Liver (tissue), 3 donors: ENCODE data around the gene GABARAPL2.

Experiments used
- FOXA1 ChIP-seq: IDR thresholded peaks from 2 replicates; pipeline ENCODE4 v1.6.1; 2016; ENCODE audit warnings: antibody characterized with exemption
- TAF1 ChIP-seq: conservative IDR thresholded peaks from 2 replicates; pipeline ENCODE4 v1.6.1; 2016; ENCODE audit warnings: antibody characterized with exemption, mild to moderate bottlenecking
- TF ChIP-seq, protein P1 (sequence below): fragments of 150-350 bp; IDR thresholded peaks from 2 replicates; pipeline ENCODE4 v1.5.1; 2017; ENCODE audit warnings: improper control_type of control experiment, low read depth, low read length; ENCODE audit not compliant: missing input control
- TF ChIP-seq, protein P2 (sequence below): IDR thresholded peaks from 2 replicates; pipeline ENCODE4 v1.6.1; 2016; ENCODE audit warnings: antibody characterized with exemption
- TF ChIP-seq, protein P3 (sequence below): IDR thresholded peaks from 2 replicates; pipeline ENCODE4 v1.6.1; 2016; ENCODE audit warnings: antibody characterized with exemption
- donor health status: healthy.
- donor health status: healthy.

DNA sequence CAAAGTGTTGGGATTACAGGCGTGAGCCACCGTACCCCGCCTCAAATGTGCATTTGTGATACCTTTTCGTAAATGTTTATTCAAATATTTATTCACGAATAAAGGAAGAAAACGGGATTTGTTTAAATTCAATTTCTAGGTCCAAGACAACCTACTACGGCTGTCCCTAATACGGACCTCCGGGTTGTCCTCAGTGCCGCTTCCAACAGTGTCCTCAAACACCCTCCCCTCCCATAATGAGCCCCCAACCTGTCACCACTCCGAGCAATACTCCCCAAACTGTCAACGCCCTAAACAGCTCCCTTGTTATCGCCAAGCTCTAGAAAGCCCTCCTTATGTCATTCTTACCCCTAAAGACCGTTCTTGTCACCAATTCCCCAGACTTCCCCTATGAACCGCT lies 539 bp upstream of the GABARAPL2 start:
- TF ChIP-seq, protein P1, sequence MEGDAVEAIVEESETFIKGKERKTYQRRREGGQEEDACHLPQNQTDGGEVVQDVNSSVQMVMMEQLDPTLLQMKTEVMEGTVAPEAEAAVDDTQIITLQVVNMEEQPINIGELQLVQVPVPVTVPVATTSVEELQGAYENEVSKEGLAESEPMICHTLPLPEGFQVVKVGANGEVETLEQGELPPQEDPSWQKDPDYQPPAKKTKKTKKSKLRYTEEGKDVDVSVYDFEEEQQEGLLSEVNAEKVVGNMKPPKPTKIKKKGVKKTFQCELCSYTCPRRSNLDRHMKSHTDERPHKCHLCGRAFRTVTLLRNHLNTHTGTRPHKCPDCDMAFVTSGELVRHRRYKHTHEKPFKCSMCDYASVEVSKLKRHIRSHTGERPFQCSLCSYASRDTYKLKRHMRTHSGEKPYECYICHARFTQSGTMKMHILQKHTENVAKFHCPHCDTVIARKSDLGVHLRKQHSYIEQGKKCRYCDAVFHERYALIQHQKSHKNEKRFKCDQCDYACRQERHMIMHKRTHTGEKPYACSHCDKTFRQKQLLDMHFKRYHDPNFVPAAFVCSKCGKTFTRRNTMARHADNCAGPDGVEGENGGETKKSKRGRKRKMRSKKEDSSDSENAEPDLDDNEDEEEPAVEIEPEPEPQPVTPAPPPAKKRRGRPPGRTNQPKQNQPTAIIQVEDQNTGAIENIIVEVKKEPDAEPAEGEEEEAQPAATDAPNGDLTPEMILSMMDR, result no peak
- no peak for TF ChIP-seq FOXA1
- no peak for TF ChIP-seq TAF1
- TF ChIP-seq, protein P2, sequence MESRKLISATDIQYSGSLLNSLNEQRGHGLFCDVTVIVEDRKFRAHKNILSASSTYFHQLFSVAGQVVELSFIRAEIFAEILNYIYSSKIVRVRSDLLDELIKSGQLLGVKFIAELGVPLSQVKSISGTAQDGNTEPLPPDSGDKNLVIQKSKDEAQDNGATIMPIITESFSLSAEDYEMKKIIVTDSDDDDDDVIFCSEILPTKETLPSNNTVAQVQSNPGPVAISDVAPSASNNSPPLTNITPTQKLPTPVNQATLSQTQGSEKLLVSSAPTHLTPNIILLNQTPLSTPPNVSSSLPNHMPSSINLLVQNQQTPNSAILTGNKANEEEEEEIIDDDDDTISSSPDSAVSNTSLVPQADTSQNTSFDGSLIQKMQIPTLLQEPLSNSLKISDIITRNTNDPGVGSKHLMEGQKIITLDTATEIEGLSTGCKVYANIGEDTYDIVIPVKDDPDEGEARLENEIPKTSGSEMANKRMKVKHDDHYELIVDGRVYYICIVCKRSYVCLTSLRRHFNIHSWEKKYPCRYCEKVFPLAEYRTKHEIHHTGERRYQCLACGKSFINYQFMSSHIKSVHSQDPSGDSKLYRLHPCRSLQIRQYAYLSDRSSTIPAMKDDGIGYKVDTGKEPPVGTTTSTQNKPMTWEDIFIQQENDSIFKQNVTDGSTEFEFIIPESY, result no peak
- TF ChIP-seq, protein P3, sequence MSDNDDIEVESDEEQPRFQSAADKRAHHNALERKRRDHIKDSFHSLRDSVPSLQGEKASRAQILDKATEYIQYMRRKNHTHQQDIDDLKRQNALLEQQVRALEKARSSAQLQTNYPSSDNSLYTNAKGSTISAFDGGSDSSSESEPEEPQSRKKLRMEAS, result no peak
